ENCODE measurements around the gene MUC13. TPM values are rescaled to one million over a fixed set of nuclear protein-coding genes. Genes with fewer than 3 reads are reported as not detected.

The MUC13 gene, protein sequence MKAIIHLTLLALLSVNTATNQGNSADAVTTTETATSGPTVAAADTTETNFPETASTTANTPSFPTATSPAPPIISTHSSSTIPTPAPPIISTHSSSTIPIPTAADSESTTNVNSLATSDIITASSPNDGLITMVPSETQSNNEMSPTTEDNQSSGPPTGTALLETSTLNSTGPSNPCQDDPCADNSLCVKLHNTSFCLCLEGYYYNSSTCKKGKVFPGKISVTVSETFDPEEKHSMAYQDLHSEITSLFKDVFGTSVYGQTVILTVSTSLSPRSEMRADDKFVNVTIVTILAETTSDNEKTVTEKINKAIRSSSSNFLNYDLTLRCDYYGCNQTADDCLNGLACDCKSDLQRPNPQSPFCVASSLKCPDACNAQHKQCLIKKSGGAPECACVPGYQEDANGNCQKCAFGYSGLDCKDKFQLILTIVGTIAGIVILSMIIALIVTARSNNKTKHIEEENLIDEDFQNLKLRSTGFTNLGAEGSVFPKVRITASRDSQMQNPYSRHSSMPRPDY
- not detected in 2 replicates for total RNA-seq (2014; rRNA removed; shearing (Covaris generic); ENCODE audit: low replicate concordance)

DNA sequence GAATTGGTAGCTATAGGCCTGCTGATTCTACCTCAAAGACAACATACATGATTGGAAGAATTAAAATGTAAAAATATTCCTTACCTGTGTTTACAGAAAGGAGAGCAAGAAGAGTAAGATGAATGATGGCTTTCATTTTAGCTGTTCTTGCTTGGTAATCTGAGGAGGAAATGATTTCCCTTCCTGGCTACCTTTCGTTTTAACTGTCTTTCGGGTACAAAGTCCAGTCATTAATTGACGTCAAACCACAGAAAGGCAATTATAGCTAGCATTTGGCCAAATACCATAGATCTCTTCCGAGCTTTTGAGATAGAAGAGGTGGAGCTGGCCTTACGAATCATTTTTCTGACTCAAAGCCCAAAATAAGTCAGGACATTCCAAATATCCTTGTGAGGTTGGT is at the start of gene MUC13:
Gene MUC13, minus strand, starts transcription at position 175 of the 400 bp plus-strand sequence. Its CDS starts 39 bp downstream, at position 136.
- no peaks in the 10 kb centered on the region for H3K9me3 ChIP-seq
- H3K27me3 ChIP-seq = no peaks in the 10 kb centered on the region
- no peaks in the 10 kb centered on the region for H3K36me3 ChIP-seq
- no peak within 1 kb of the TSS for H3K4me3 ChIP-seq
- no peak for DNase-seq

DNA sequence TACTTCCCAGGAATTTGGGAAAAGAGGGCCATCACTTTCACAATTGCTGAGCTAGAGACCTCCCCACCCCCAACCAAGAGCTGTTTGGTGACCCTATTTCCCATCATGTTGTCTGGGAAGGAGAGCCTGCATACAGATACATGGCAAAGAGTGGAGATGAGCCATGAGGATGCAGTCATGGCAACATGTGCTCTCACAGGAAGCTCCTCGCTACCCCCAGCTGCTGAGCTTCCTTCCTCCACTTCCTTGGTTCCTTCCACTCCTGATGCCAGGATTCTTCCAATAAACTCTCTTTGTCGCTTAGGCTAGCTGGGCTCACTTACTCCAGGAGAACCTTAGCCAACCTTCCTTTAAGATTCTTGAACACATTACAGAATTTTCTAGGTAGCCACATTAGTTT is 48.3 kb upstream of the MUC13 start:
- no peak overlapping the region for H3K4me3 ChIP-seq
- H3K27me3 ChIP-seq = no peaks in the 10 kb centered on the region
- peaks cover 82% of the 10 kb centered on the region for H3K36me3 ChIP-seq
- H3K9me3 ChIP-seq = no peaks in the 10 kb centered on the region
- no peak for DNase-seq

DNA sequence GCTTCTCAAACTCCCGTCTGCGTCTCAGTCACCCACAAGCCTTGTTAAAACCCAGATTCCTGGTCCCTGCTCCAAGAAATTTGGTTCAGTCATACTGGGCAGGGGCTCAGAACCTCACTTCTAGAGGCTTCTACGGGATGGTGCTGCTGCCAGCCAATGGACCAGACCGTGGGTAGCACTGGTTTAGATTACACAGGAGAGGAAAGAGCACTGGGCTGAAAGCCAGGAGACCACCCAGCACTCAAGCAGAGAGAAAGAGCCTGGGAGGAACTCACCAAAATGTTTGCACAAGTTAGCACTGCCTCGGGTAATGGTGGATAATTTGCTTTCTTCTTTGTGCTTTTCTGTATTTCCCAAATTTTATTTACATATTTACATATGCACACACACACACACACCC is 46.9 kb upstream of the MUC13 start:
- H3K4me3 ChIP-seq = no peak overlapping the region
- DNase-seq = no peak
- peaks cover 90% of the 10 kb centered on the region for H3K36me3 ChIP-seq
- H3K9me3 ChIP-seq = peaks cover 2% of the 10 kb centered on the region; the same call in 1 of the 2 replicates
- no peaks in the 10 kb centered on the region for H3K27me3 ChIP-seq

DNA sequence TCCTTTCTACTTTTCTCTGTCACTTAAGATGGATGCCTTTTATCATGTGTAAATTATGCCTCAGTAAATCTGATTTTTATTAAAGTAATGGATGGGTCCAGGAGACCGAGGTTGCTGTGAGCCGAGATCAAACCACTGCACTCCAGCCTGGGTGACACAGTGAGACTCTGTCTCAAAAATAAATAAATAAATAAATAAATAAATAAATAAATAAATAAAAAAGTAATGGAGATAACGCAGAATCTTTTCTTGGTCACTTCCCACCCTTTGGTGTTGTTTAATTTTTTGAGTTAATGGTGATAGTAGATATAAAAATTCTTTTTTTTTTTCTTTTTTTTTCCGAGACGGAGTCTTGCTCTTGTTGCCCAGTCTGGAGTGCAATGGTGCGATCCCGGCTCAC is 44.1 kb upstream of the MUC13 start:
- Histone ChIP-seq H3K4me3 (no peak overlapping the region), H3K36me3 (peaks cover 97% of the 10 kb centered on the region), H3K9me3 (peaks cover 2% of the 10 kb centered on the region; the same call in 1 of the 2 replicates), H3K27me3 (no peaks in the 10 kb centered on the region)
- no peak for DNase-seq

DNA sequence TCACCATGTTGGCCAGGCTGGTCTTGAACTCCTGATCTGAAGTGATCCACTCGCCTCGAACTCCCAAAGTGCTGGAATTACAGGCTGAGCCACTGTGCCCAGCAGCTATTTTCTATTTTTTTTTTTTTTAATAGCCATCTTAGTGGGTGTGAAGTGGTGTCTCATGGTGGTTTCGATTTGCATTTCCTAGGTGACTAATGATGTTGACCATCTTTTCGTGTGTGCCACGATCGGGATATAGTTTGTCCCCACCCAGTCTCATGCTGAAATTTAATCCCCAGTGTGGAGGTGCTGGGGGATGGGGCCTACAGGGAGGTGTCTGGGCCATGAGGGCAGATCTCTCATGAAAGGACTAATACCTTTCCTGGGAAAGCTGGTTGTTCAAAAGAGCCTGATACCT is 41.8 kb upstream of the MUC13 start:
- no peak for DNase-seq

DNA sequence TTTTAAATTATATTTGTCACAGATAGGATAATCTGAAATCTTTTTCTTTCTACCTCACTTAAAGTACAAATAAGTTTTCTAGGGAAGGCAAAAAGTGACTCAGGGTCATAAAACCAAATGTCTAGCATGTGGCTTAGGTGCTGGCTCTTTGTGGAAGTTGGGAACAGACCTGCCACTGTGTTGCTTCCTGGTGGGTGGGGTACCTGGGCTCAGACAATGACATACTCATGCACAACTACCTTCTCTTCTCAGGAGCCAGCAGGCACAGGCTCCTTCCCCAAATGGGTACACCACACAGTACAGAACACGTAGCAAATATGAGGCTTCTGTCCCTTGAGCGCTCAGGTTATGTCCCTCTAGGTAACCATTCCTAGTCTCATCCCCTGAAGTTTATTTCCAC is 40.1 kb upstream of the MUC13 start:
- no peak overlapping the region for H3K4me3 ChIP-seq
- peaks cover 2% of the 10 kb centered on the region; the same call in 1 of the 2 replicates for H3K9me3 ChIP-seq
- DNase-seq = no peak
- H3K27me3 ChIP-seq = no peaks in the 10 kb centered on the region
- H3K36me3 ChIP-seq = peaks cover 98% of the 10 kb centered on the region

More for the DNA sequence above, 41.8 kb upstream of the MUC13 start:
- H3K4me3 ChIP-seq = no peak overlapping the region
- peaks cover 97% of the 10 kb centered on the region for H3K36me3 ChIP-seq
- H3K27me3 ChIP-seq = no peaks in the 10 kb centered on the region
- H3K9me3 ChIP-seq = peaks cover 2% of the 10 kb centered on the region; the same call in 1 of the 2 replicates

DNA sequence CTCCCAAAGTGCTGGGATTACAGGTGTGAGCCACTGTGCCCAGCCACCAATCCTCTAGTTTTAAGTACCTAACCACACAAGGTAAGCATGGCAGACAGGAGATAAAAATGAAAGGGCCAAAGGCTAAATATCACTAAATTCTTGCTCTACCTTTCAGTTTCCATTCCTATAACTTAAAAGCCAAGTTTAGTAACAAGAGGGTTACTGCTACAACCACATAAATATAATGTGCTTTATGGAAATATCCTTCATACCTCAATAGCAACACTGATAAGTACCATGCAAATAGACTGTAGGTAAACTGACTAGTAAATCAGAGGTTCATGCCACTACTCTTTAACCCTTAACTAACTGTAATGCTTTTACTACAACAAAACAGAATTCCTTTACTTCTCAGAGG is 38.7 kb upstream of the MUC13 start:
- DNase-seq = no peak
- peaks cover 100% of the 10 kb centered on the region for H3K36me3 ChIP-seq
- no peak overlapping the region for H3K4me3 ChIP-seq
- H3K9me3 ChIP-seq = peaks cover 2% of the 10 kb centered on the region; the same call in 1 of the 2 replicates
- H3K27me3 ChIP-seq = no peaks in the 10 kb centered on the region

DNA sequence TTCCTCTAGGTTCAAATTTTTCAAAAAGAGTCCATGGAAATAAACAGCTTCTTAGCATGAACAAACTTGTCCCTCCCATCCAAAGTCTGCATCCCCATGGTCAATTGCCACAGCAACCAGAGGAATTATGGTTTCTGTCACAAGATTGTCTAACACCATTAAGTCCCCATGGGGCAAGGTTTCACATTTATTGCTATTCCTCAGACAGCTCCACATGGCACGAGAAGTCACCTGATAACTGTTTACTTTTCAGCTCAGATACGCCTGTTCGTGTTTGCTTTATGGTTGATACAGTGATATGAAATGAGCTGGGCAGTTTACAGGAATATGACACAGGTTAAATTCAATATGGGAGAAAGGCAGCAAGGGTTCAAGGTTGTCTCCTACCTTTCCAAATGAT is 37.9 kb upstream of the MUC13 start:
- no peaks in the 10 kb centered on the region for H3K27me3 ChIP-seq
- H3K36me3 ChIP-seq = peaks cover 100% of the 10 kb centered on the region
- peaks cover 2% of the 10 kb centered on the region; the same call in 1 of the 2 replicates for H3K9me3 ChIP-seq
- no peak overlapping the region for H3K4me3 ChIP-seq
- DNase-seq = no peak

DNA sequence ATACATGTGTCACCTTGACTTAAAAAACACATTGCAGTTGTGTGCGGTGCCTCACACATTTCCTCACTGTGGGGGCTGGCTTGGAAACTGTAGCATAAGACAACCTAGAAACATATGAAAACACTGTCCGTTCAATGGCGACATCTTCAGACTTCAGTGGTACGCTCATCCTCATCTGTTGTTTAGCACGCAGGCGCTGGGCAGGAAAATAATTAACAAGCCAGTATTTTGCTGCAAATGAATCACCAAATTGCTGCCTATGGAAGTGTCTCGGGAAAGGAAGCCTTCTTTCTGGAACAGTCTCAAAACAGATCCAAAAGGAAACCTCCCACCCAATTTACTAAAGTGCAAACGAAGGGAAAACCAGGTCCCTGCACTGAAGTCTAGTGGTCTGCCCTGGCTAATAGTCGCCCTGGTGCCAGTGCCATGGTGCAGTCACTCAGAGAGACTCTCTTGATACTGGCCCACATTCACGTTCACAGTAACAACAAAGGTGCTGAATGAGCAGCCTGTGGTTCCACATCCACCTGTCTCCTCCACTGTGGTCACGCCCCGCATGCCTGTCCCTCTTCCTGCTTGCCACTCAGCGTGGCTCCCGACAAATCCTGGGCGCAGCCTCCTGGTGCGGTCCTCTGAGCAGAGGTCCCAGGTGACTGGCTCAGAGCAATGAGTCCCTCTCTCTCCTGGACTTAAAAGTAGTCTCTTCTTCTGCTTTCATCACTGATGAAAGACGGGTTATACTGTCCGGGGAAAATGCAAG is 35.6 kb upstream of the MUC13 start:
- peaks cover 89% of the 10 kb centered on the region for H3K36me3 ChIP-seq
- H3K27me3 ChIP-seq = no peaks in the 10 kb centered on the region
- H3K9me3 ChIP-seq = no peaks in the 10 kb centered on the region
- DNase-seq = no peak
- H3K4me3 ChIP-seq = no peak overlapping the region

DNA sequence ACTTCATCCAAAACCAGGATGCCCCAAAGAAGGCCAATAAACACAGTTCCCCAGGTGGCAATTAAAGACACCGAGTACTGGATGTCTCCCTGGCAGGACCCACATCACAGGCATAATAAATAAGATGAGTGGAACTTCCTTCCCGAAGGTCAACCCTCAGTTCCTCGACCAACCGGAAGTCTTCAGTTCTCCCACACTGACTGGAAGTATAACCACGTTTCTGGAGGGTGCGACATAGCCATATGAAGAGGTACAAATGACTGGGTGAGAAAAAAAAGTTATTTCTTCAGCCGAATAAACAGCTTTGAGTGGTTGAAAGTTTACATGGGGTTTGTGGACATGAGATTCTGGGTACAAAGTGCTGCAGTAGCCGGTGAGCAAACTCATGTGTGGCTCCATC is 34.6 kb upstream of the MUC13 start:
- peaks cover 79% of the 10 kb centered on the region for H3K36me3 ChIP-seq

DNA sequence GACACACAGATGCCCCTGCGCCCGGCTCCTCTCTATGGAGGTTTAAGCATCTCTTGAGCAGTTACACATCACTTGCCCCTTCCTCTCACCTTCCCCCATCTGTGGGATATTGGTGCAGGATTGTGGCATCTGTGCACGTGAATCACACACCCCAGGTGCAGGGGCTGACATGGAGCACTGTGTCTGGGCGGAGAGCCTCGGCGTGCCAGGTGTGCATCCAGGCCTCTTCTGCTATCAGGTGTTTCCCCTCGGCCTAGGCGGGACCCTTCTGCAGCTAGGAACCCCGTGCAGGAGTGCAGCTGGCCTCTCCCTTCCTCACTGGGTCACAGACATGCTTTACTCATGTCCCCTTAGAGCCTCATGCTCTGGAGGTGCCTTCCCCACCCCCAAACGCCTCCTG is 33.4 kb upstream of the MUC13 start:
- no peaks in the 10 kb centered on the region for H3K9me3 ChIP-seq
- H3K4me3 ChIP-seq = no peak overlapping the region
- H3K36me3 ChIP-seq = peaks cover 67% of the 10 kb centered on the region
- DNase-seq = no peak
- H3K27me3 ChIP-seq = no peaks in the 10 kb centered on the region

More for the DNA sequence above, 34.6 kb upstream of the MUC13 start:
- H3K9me3 ChIP-seq = no peaks in the 10 kb centered on the region
- no peaks in the 10 kb centered on the region for H3K27me3 ChIP-seq
- DNase-seq = no peak
- no peak overlapping the region for H3K4me3 ChIP-seq

DNA sequence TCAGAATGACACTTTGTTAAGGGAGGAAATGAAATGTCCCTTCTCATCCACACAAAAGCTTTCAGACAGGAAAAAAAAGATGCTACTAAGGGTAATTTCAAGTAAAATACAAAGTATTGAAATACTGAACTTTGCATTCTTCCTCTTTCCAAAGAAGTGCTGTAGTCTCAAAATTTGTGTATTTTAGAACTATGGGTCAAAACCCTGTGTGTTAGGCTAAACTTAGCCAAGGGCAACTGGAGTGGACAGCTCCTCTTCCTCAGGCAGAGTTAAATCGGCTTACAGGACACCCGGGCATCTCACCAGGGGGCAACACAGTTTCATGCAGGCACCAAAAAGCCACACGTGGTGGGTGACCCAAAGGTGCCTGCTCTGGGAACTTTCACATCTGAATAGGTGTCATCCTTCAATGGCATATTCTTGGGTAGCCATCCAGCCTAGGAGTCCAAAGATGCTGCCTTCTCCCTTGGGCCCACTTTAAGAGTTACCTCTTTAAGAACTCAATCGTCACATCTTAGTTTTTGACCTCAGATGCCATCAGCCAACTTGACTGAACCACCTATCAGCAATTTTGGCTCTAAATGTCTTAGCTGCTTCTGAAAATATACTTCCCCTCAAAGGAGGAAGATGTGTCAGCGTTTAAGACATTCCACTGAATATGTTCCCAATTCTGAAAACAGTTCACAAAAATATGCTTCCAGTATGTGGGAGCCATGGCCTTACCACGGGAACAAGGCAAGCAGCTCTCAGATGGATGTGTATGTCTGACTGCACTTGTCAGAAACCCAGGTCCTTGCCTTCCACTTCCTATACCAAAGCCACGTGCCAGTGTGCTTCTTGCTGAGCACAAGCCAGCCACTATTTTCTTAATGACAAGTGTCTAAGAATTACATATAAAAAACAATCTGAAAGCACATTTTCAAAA is 32.2 kb upstream of the MUC13 start:
- no peak for DNase-seq
- no peak overlapping the region for H3K4me3 ChIP-seq
- H3K27me3 ChIP-seq = no peaks in the 10 kb centered on the region
- H3K9me3 ChIP-seq = no peaks in the 10 kb centered on the region
- peaks cover 55% of the 10 kb centered on the region for H3K36me3 ChIP-seq

DNA sequence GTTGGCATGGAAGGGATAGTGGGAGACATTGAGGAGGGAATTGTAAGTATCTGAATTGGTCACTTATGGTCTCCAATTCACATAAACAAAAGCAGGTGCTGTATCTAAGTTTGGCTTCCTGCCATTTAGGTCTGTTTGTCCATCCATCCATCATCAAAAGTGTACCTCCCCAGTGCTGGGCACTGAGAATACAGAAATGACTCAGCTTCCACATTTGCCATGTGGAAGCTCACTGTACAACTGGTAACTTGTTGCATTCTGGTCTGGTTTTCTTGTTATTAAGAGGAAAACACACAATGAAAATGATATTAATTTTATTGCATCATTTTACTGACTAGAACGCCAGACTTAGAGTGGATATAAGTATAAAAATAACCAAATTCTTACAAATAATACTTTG is 30.9 kb upstream of the MUC13 start:
- no peaks in the 10 kb centered on the region for H3K9me3 ChIP-seq
- H3K4me3 ChIP-seq = no peak overlapping the region
- H3K36me3 ChIP-seq = peaks cover 42% of the 10 kb centered on the region
- no peak for DNase-seq
- H3K27me3 ChIP-seq = no peaks in the 10 kb centered on the region

DNA sequence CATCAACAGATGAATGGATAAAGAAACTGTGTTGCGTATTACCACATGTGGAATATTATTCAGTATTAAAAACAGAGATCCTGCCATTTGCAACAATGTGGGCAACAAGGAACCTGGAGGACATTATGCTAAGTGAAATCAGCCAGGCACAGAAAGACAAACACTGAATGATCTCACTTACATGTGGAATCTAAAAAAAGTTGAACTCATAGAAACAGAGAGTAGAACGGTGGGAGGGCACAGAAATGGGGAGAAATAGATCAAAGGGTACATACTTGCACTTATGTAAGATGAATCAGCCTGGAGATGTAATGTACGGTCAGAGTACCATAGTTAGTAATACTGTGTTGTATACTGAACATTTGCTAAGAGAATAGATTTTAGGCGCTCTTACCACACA is 29.8 kb upstream of the MUC13 start:
- no peaks in the 10 kb centered on the region for H3K9me3 ChIP-seq
- no peak overlapping the region for H3K4me3 ChIP-seq
- DNase-seq = no peak
- H3K36me3 ChIP-seq = peaks cover 31% of the 10 kb centered on the region
- no peaks in the 10 kb centered on the region for H3K27me3 ChIP-seq

DNA sequence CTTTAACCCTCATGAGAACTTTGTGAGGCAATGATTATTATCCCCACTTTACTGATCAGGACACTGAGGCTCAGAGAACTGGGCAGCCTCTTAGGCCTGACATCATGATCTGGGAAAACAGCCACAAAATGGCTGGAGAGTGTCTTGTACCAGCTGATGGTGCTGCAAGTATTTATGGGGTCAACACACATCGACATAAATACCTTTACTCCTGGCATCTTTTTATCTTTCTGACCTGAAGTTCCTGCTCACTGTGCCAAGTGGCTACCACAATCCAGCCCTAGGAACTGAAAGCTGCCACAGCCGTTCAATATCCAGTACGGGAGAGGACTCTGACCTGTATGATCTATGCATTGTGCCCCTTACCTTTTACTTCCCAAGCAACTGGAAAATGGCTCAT is 29.2 kb upstream of the MUC13 start:
- no peaks in the 10 kb centered on the region for H3K9me3 ChIP-seq
- H3K36me3 ChIP-seq = peaks cover 25% of the 10 kb centered on the region
- no peak for DNase-seq
- no peak overlapping the region for H3K4me3 ChIP-seq
- no peaks in the 10 kb centered on the region for H3K27me3 ChIP-seq

DNA sequence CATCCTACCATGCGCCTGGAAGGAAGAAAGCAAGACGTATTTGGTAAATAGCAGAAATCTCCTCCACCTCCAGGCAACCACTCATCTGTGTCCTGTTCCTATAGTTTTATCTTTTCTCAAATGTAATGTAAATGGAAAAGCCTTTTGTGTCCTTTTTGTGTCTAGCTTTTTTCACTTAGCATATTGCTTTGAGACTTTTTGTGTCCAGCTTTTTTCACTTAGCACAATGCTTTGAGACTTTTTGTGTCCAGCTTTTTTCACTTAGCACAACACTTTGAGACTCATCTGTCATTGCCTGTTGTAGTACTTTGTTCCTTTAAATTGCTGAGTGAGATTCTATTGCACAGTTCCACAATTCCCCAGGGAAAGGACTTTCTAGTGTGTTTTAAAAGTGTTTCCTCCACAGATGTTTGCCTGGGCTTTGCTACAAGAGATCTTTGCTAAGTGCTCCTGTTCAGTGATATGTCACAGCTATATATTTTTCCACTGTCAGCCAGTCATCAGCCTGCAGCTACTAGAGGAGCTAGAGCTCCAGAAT is 27.9 kb upstream of the MUC13 start:
- Histone ChIP-seq H3K36me3 (peaks cover 12% of the 10 kb centered on the region), H3K27me3 (no peaks in the 10 kb centered on the region), H3K4me3 (no peak overlapping the region), H3K9me3 (no peaks in the 10 kb centered on the region)
- DNase-seq = no peak

Measured in MG63 (cell line).